Measurements from ENCODE around the gene RER1. TPM values are rescaled to one million over a fixed set of nuclear protein-coding genes. Genes with fewer than 3 reads are reported as not detected.

Gene RER1
- total RNA-seq, 2 experiments from 2014 or later, result 60.5 to 138 TPM

- no peak overlapping the region for H3K27ac ChIP-seq (ENCODE audit: low read depth, low read length, poor library complexity, severe bottlenecking)
- POLR2A ChIA-PET, result interaction anchor here (0.6 kb wide), 1 partner anchor 854 kb away, joined by 4 read pairs; no protein-coding TSS in a partner anchor
- H3K4me2 ChIP-seq (ENCODE audit: low read length), result no peak overlapping the region
- intact Hi-C loops (cut with micrococcal nuclease; ENCODE audit: unreplicated experiment), result no loop called here
- no peaks in the 10 kb centered on the region for H3K9me2 ChIP-seq (ENCODE audit: insufficient read depth, low read length)
- H2AFZ ChIP-seq (ENCODE audit: low read length), result no peak overlapping the region
- H3K4me1 ChIP-seq (ENCODE audit: insufficient read depth, low read length, poor library complexity, severe bottlenecking), result no peaks in the 10 kb centered on the region
- no peaks in the 10 kb centered on the region for H3K36me3 ChIP-seq (ENCODE audit: insufficient read depth, low read length)
- H3K4me3 ChIP-seq (ENCODE audit: low read depth, low read length, poor library complexity, severe bottlenecking), result no peak overlapping the region
- no peaks in the 10 kb centered on the region; the same call in 1 of the 2 replicates for H3K9me3 ChIP-seq (ENCODE audit: low read length)
- no peaks in the 10 kb centered on the region for H3K79me2 ChIP-seq (ENCODE audit: insufficient read depth, low read depth, low read length)
- BruUV-seq (replicated peaks), result no TSS peak
- no peak for TF ChIP-seq EZH2phosphoT487 (IDR thresholded peaks at IDR 0.05; ENCODE audit: borderline replicate concordance, low read depth, low read length)
- TF ChIP-seq CTCF (conservative IDR thresholded peaks at IDR 0.05; ENCODE audit: low read length), result no peak
- CTCF ChIA-PET (ENCODE audit: unreplicated experiment), result no interaction called here
- H4K20me1 ChIP-seq (ENCODE audit: insufficient read depth, low read length), result no peaks in the 10 kb centered on the region
- no peak for DNase-seq (ENCODE audit: low spot score)
Observed at GRCh38 chr1:2363847-2364513, 27.7 kb upstream of the RER1 start.

GRCh38 chr1:2368053-2368744 is 23.4 kb upstream of the RER1 start:
- H3K4me1 ChIP-seq (ENCODE audit: insufficient read depth, low read length, poor library complexity, severe bottlenecking), result no peaks in the 10 kb centered on the region
- DNase-seq (ENCODE audit: low spot score), result no peak
- BruUV-seq (replicated peaks), result no TSS peak
- no peaks in the 10 kb centered on the region for H4K20me1 ChIP-seq (ENCODE audit: insufficient read depth, low read length)
- POLR2A ChIA-PET, result interaction anchor here (0.6 to 0.7 kb wide), 2 partner anchors 15 to 21 kb away, joined by 3 read pairs; no protein-coding TSS in a partner anchor
- H3K9me2 ChIP-seq (ENCODE audit: insufficient read depth, low read length), result no peaks in the 10 kb centered on the region
- intact Hi-C loops (cut with micrococcal nuclease; ENCODE audit: unreplicated experiment), result no loop called here
- H2AFZ ChIP-seq (ENCODE audit: low read length), result no peak overlapping the region
- TF ChIP-seq EZH2phosphoT487 (IDR thresholded peaks at IDR 0.05; ENCODE audit: borderline replicate concordance, low read depth, low read length), result no peak
- no peak for TF ChIP-seq CTCF (conservative IDR thresholded peaks at IDR 0.05; ENCODE audit: low read length)
- H3K36me3 ChIP-seq (ENCODE audit: insufficient read depth, low read length), result no peaks in the 10 kb centered on the region
- no peak overlapping the region for H3K4me2 ChIP-seq (ENCODE audit: low read length)
- CTCF ChIA-PET (ENCODE audit: unreplicated experiment), result no interaction called here
- H3K27ac ChIP-seq (ENCODE audit: low read depth, low read length, poor library complexity, severe bottlenecking), result no peak overlapping the region
- H3K79me2 ChIP-seq (ENCODE audit: insufficient read depth, low read depth, low read length), result no peaks in the 10 kb centered on the region
- H3K4me3 ChIP-seq (ENCODE audit: low read depth, low read length, poor library complexity, severe bottlenecking), result no peak overlapping the region
- no peaks in the 10 kb centered on the region; the same call in 1 of the 2 replicates for H3K9me3 ChIP-seq (ENCODE audit: low read length)
